Uterus (tissue), 4 donors: ENCODE measurements around the gene POU2AF3. TPM values are rescaled to one million over a fixed set of nuclear protein-coding genes. Genes with fewer than 3 reads are reported as not detected.

ENCODE experiments used
- DNase-seq, 2 donors: peaks; one replicate each; pipeline ENCODE4 v3.0.0-alpha.2; 2019 to 2020
- H3K27ac ChIP-seq, 2 donors: fragments of 200-600 bp; sonication (generic); 1 replicate in 1 of 2; 2 replicates in 1 of 2; pipeline ENCODE4 v1.5.1; 2016 to 2018
- H3K27me3 ChIP-seq, 2 donors: fragments of 200-600 bp; sonication (generic); one replicate each; pipeline ENCODE4 v1.5.1; 2018 to 2019; ENCODE audit warnings: control low read depth in 1 of 2
- H3K36me3 ChIP-seq, 2 donors: fragments of 200-600 bp; sonication (generic); one replicate each; pipeline ENCODE4 v1.5.1; 2019; ENCODE audit warnings: control low read depth in 1 of 2
- H3K4me1 ChIP-seq, 2 donors: fragments of 200-600 bp; sonication (generic); one replicate each; pipeline ENCODE4 v1.5.1; 2018 to 2019; ENCODE audit warnings: control low read depth in 1 of 2
- H3K4me3 ChIP-seq, 2 donors: fragments of 200-600 bp; sonication (generic); 1 replicate in 1 of 2; 2 replicates in 1 of 2; pipeline ENCODE4 v1.5.1; 2018 to 2019; ENCODE audit warnings: mild to moderate bottlenecking in 1 of 2
- H3K9me3 ChIP-seq, 2 donors: fragments of 200-600 bp; sonication (generic); one replicate each; pipeline ENCODE4 v1.5.1; 2019; ENCODE audit warnings: control low read depth in 1 of 2
- POLR2A ChIP-seq, 2 donors: fragments of 450-650 bp; IDR thresholded peaks; one replicate each; pipeline ENCODE4 v1.6.1; 2016; ENCODE audit warnings: antibody characterized with exemption in 2 of 2, mild to moderate bottlenecking in 1 of 2, moderate library complexity in 1 of 2
- intact Hi-C: fragments of 100-400 bp; cut with DNase I; formaldehyde crosslinking; loops from one replicate; pipeline ENCODE4 v1.15.1; 2023; ENCODE audit warnings: low total_unique reads
- total RNA-seq, 4 donors: library from RNA; depleted of rRNA in 3 of 4; stranded (reverse); fragments of >200 nt in 3 of 4; gene quantifications; one replicate each; pipeline versions ENCODE4 v1.1.0 to v1.2.4, GENCODE V29; 2014 to 2023
- TF ChIP-seq, protein P1 (sequence below), 4 experiments: fragments of 200-600 bp in 2 of 4; fragments of 450-650 bp in 2 of 4; sonication (generic) in 2 of 4; IDR thresholded peaks; one replicate each; pipeline ENCODE4 v1.5.1; 2016 to 2019; ENCODE audit warnings: antibody characterized with exemption in 4 of 4, mild to moderate bottlenecking in 2 of 4, moderate library complexity in 1 of 4
- donor health status: DM: yes; HTN: yes; CAD: no.

Gene POU2AF3
- total RNA-seq, result 10 to 100 TPM in 2 of 4 donors, 1 to 10 TPM in 1, under 1 TPM in 1; 0.97 to 13.2 (median 6.2) TPM

- H3K27ac ChIP-seq, result peak within 1 kb of the TSS; percentile 87 to 94
- no peaks in the 10 kb centered on the region for H3K27me3 ChIP-seq
- peak within 1 kb of the TSS; percentile 53 to 66 for H3K4me3 ChIP-seq
- intact Hi-C loops, result no loop called here
- H3K9me3 ChIP-seq, result no peaks in the 10 kb centered on the region
- DNase-seq, result no peak
- H3K4me1 ChIP-seq, result no peaks in the 10 kb centered on the region
- TF ChIP-seq POLR2A (IDR thresholded peaks at IDR 0.05), result no peak
- TF ChIP-seq, protein P1, sequence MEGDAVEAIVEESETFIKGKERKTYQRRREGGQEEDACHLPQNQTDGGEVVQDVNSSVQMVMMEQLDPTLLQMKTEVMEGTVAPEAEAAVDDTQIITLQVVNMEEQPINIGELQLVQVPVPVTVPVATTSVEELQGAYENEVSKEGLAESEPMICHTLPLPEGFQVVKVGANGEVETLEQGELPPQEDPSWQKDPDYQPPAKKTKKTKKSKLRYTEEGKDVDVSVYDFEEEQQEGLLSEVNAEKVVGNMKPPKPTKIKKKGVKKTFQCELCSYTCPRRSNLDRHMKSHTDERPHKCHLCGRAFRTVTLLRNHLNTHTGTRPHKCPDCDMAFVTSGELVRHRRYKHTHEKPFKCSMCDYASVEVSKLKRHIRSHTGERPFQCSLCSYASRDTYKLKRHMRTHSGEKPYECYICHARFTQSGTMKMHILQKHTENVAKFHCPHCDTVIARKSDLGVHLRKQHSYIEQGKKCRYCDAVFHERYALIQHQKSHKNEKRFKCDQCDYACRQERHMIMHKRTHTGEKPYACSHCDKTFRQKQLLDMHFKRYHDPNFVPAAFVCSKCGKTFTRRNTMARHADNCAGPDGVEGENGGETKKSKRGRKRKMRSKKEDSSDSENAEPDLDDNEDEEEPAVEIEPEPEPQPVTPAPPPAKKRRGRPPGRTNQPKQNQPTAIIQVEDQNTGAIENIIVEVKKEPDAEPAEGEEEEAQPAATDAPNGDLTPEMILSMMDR (IDR thresholded peaks at IDR 0.05), result no peak
- no peaks in the 10 kb centered on the region for H3K36me3 ChIP-seq
Observed at GRCh38 chr11:111298413-111299100, at the start of gene POU2AF3. Gene POU2AF3 (plus strand): TSS chr11:111298546. CDS start chr11:111298582, 36 bp downstream.

GRCh38 chr11:111250936-111251335 lies 47.4 kb upstream of the POU2AF3 start:
- H3K36me3 ChIP-seq, result no peaks in the 10 kb centered on the region
- TF ChIP-seq, protein P1 (IDR thresholded peaks at IDR 0.05), result no peak
- no peak for TF ChIP-seq POLR2A (IDR thresholded peaks at IDR 0.05)
- no peaks in the 10 kb centered on the region for H3K4me1 ChIP-seq
- no peak overlapping the region for H3K4me3 ChIP-seq
- H3K9me3 ChIP-seq, result no peaks in the 10 kb centered on the region
- intact Hi-C loops, result no loop called here
- no peak overlapping the region for H3K27ac ChIP-seq
- peaks cover 0 to 2% of the 10 kb centered on the region in 2 donors for H3K27me3 ChIP-seq
- no peak for DNase-seq

- H3K4me3 ChIP-seq, result no peak overlapping the region
- TF ChIP-seq, protein P1 (IDR thresholded peaks at IDR 0.05), result no peak
- TF ChIP-seq POLR2A (IDR thresholded peaks at IDR 0.05), result no peak
- no peaks in the 10 kb centered on the region for H3K4me1 ChIP-seq
- H3K27me3 ChIP-seq, result peaks cover 0 to 2% of the 10 kb centered on the region in 2 donors
- no peak for DNase-seq
- H3K27ac ChIP-seq, result no peak overlapping the region
- intact Hi-C loops, result no loop called here
- no peaks in the 10 kb centered on the region for H3K9me3 ChIP-seq
- no peaks in the 10 kb centered on the region for H3K36me3 ChIP-seq
Observed at GRCh38 chr11:111253131-111253530, 45.2 kb upstream of the POU2AF3 start.

- H3K4me1 ChIP-seq, result no peaks in the 10 kb centered on the region
- intact Hi-C loops, result no loop called here
- no peak for DNase-seq
- H3K36me3 ChIP-seq, result no peaks in the 10 kb centered on the region
- no peaks in the 10 kb centered on the region for H3K9me3 ChIP-seq
- H3K4me3 ChIP-seq, result no peak overlapping the region
- H3K27me3 ChIP-seq, result peaks cover 0 to 2% of the 10 kb centered on the region in 2 donors
- TF ChIP-seq, protein P1 (IDR thresholded peaks at IDR 0.05), result no peak
- no peak for TF ChIP-seq POLR2A (IDR thresholded peaks at IDR 0.05)
- no peak overlapping the region for H3K27ac ChIP-seq
Observed at GRCh38 chr11:111253630-111254029, 44.7 kb upstream of the POU2AF3 start.

DNA sequence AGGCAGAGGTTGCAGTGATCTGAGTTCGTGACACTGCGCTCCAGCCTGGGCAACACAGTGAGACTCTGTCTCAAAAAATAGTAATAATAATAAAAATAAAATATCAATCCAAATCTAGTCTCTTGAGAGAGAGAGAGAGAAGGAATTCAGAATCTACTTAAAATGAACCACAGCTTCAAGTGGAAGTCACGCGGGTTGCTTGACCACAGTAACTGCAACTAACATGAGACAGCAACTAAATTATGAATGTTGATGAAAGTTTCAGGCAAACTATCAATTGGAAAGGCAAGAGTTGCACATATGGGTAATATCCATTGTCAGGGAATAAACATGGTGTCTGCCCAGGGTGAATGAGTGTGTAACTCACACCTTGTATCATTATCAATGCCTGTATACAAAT lies 40.3 kb upstream of the POU2AF3 start:
- H3K9me3 ChIP-seq, result no peaks in the 10 kb centered on the region
- no peaks in the 10 kb centered on the region for H3K36me3 ChIP-seq
- intact Hi-C loops, result no loop called here
- H3K27me3 ChIP-seq, result no peaks in the 10 kb centered on the region
- H3K4me1 ChIP-seq, result no peaks in the 10 kb centered on the region
- H3K27ac ChIP-seq, result no peak overlapping the region
- H3K4me3 ChIP-seq, result no peak overlapping the region
- TF ChIP-seq, protein P1 (IDR thresholded peaks at IDR 0.05), result no peak
- TF ChIP-seq POLR2A (IDR thresholded peaks at IDR 0.05), result no peak
- no peak for DNase-seq
